ENCODE data around the gene ESR2. TPM values are rescaled to one million over a fixed set of nuclear protein-coding genes. Genes with fewer than 3 reads are reported as not detected.
"Not testable (repeated sequence)": the region's sequence is repeated elsewhere in the genome, so short reads cannot be mapped to it uniquely, and the experiment has no call there.

Gene ESR2
- polyA plus RNA-seq, 3 donors: 0.13 to 2.0 (median 0.22) TPM

DNA sequence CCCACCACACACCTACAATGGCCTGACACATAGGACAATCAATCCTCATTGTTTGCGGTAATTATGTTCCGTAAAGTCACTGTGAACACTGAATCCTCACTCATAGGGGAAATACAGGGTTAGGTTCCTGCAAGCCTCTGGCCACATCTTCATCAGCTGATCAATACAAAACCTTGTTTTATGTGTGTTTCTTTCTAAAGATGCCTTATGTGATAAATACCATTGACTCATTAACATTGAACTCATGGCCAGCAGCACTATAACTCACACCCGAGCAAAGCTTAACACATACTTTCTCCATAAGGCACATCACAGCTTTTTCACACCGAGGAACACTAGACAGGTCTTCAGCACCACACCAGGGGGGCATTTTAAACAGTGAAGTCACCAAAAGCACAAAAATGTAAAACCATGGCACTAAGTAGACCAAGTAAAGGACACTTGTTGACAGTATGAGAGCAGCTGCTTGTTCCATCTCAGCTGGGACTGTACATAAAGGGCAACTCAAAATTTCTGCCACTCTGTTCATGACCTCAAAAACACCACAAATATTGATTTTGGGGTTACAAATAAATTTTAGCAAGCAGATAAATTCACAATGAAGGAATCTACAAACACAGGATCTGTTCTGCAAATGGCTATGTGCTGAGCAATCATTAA lies 60.5 kb downstream of the ESR2 start:
- 81 to 97% (median 95%) methylated on average over 4 of the region's 4 CpGs for WGBS, 3 donors
- H3K27ac ChIP-seq (ENCODE audit: low read depth, low read length): no peak overlapping the region

DNA sequence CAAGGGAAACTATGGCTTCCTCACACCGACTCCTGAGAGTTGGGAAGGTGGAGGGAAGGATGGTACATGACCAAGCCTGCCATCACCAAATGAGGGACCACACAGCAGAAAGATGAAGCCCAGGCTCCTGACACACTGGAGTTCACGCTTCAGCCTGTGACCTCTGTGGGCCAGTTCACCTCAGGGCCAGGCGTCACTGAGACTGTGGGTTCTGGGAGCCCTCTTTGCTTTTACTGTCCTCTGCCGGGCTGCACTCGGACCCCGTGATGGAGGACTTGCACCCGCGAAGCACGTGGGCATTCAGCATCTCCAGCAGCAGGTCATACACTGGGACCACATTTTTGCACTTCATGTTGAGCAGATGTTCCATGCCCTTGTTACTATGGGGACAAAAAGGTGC lies 61.2 kb downstream of the ESR2 start:
- WGBS, 3 donors: 90 to 92% (median 91%) methylated on average over 9 of the region's 9 CpGs
- no peak overlapping the region for H3K27ac ChIP-seq (ENCODE audit: low read depth, low read length)

GRCh38 chr14:64232095-64232838 lies 61.9 kb downstream of the ESR2 start:
- no peak overlapping the region for H3K27ac ChIP-seq (ENCODE audit: low read depth, low read length)

DNA sequence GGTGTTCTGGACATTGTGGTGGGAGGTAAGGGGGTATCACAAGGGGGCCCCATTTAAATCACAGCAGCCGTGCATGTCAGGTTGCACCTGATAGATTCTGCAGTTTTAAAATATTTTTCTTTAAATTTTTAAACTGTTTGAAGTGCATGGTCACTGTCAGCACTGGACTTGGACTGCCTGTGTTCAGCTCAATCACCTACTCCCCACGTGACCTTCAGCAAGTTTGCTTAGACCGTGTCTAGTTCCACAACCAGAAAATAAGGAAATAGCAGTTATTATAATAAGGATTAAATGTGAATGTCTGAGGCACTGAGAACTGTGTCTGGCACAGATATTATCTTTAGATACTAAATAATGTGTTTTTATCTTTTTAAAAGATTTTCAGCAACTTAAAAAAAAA lies 64.7 kb downstream of the ESR2 start:
- 64 to 92% (median 86%) methylated on average over 3 of the region's 3 CpGs for WGBS, 3 donors
- no peak overlapping the region for H3K27ac ChIP-seq (ENCODE audit: low read depth, low read length)

More at GRCh38 chr14:64232095-64232838, 61.9 kb downstream of the ESR2 start:
- 74 to 84% (median 82%) methylated on average over 9 of the region's 9 CpGs for WGBS, 3 donors

- 59 to 64% (median 63%) methylated on average over 1 of the region's 1 CpG for WGBS, 3 donors
- no peak overlapping the region for H3K27ac ChIP-seq (ENCODE audit: low read depth, low read length)
These were observed 66.3 kb downstream of the ESR2 start for GRCh38 chr14:64227856-64228255.

- 61 to 88% (median 88%) methylated on average over 10 of the region's 10 CpGs for WGBS, 3 donors
These were observed 68.9 kb downstream of the ESR2 start for GRCh38 chr14:64225151-64225757.

DNA sequence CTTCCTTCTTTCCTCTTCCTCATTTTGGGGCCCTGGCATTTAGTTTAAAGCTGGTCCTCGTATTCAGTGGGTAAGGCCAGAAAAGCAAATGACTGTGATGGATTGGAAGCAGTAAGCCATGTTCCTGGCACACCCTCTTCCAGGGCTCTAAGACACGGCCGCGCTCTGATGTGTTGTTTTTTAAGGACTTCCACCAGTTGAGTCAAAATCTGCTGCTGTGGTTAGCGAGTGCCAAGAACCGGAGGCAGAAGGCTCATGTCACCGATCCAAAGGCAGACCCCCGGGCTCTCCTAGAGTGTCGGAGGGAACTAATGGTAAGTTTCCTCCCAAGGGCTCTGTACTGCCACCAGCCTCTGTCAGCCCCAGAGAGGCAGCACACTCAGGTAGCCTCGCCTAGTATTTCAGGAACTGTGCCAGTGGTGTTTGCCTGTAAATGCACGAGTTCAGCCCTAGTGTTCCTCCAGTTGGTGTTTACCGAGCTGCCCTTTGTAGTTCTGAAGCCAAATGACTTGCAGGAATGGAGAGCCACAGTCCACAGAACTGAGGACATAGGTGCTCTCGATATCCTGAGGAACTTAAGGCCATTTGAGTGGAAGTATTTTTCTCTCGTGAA lies 72.7 kb downstream of the ESR2 start:
- no peak overlapping the region for H3K27ac ChIP-seq (ENCODE audit: low read depth, low read length)
- WGBS, 3 donors: 58 to 75% (median 61%) methylated on average over 14 of the region's 14 CpGs

More at GRCh38 chr14:64225151-64225757, 68.9 kb downstream of the ESR2 start:
- no peak overlapping the region for H3K27ac ChIP-seq (ENCODE audit: low read depth, low read length)

DNA sequence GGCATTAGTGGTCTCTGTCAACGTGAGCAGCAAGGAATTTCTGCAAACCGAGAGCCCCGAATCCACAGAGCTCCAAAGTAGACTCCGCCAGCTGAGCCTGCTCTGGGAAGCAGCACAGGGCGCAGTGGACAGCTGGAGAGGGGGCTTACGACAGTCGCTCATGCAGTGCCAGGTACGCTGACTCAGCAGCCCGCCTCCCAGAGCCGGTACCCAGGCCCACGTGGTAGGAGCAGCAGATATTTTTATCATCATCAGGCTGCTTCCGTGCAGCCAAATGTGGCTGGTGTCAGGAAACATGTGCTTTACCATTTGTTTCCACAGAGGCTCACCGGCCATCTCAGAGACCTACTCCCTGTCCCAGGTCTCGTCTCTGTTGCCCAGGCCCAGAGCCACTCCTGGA lies 73.7 kb downstream of the ESR2 start:
- H3K27ac ChIP-seq (ENCODE audit: low read depth, low read length): no peak overlapping the region
- WGBS, 3 donors: 39 to 56% (median 41%) methylated on average over 14 of the region's 14 CpGs

GRCh38 chr14:64220056-64220455 lies 74.1 kb downstream of the ESR2 start:
- 58 to 73% (median 71%) methylated on average over 4 of the region's 4 CpGs for WGBS, 3 donors
- no peak overlapping the region for H3K27ac ChIP-seq (ENCODE audit: low read depth, low read length)

DNA sequence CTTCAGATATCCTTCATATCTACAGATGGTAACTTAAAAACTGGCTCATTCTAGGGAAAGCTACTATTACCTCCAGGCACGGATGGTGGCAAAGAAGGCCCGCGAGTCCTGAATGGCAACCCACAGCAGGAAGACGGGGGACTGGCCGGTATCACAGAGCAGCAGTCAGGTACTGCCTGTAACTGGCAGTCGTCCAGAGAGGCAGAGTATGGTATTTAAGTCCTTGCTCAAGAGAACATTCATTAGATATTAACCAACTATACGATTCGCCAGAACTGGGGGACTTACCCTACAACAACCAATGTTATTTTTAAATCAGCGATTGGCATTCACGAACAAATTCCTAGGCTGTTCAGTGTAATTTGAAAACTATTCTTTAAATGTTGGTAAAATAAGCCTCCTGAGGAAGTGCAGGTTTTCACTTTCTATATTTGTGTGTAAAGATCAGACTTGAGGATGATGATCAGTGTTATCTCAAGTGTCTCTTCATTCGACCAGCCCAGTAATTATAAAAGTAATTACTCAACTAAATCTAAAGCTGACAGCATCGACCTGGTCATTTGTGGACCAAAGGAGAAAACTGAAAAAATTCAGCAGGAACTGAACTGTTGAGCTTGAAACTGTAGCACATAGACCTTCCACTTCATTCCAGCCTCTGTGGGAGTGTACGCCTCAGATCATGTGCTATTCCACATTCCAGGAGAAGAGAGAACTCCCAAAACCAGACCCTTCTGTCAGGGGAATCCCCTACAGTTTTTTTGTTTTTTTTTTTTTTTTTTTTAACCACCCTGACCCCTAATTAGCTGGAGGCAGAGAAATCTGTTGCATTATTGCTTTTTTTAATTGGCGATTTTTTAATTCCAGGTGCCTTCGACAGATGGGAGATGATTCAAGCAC lies 75.6 kb downstream of the ESR2 start:
- 44 to 80% (median 77%) methylated on average over 15 of the region's 15 CpGs for WGBS, 3 donors
- H3K27ac ChIP-seq (ENCODE audit: low read depth, low read length): no peak overlapping the region

GRCh38 chr14:64217834-64218233 lies 76.3 kb downstream of the ESR2 start:
- no peak overlapping the region for H3K27ac ChIP-seq (ENCODE audit: low read depth, low read length)
- 38 to 81% (median 79%) methylated on average over 7 of the region's 7 CpGs for WGBS, 3 donors

DNA sequence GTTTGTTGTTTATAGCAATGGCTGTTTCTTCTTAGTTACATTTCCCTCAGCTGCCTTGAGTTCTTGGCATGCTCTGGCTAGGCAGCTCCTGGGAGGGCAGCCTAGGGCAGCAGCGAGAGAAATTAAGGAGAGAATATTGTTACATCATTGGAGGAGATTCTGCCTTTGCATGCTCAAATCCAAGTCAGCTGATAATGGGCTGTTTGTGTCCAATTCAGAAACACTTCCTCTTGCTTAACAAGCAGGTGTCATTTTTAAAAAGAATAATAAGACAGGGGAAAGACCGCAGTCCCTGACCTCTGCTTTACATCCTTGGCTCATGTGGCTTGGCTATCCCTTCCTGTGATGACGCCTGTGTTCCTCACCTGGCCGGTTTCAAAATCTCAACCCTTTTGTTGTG lies 76.9 kb downstream of the ESR2 start:
- WGBS, 3 donors: 35 to 59% (median 57%) methylated on average over 4 of the region's 4 CpGs
- no peak overlapping the region for H3K27ac ChIP-seq (ENCODE audit: low read depth, low read length)

GRCh38 chr14:64215978-64216377 lies 78.2 kb downstream of the ESR2 start:
- WGBS, 3 donors: 64 to 95% (median 95%) methylated on average over 13 of the region's 13 CpGs
- no peak overlapping the region for H3K27ac ChIP-seq (ENCODE audit: low read depth, low read length)

- no peak overlapping the region for H3K27ac ChIP-seq (ENCODE audit: low read depth, low read length)
- WGBS, 3 donors: 52 to 98% (median 96%) methylated on average over 10 of the region's 10 CpGs
These were observed 78.9 kb downstream of the ESR2 start for GRCh38 chr14:64215274-64215673.

GRCh38 chr14:64213853-64214570 lies 80.2 kb downstream of the ESR2 start:
- WGBS, 3 donors: 41 to 94% (median 91%) methylated on average over 15 of the region's 15 CpGs
- H3K27ac ChIP-seq (ENCODE audit: low read depth, low read length): no peak overlapping the region

- WGBS, 3 donors: 77 to 92% (median 88%) methylated on average over 5 of the region's 5 CpGs
- H3K27ac ChIP-seq (ENCODE audit: low read depth, low read length): no peak overlapping the region
These were observed 81.1 kb downstream of the ESR2 start for GRCh38 chr14:64213086-64213485.

DNA sequence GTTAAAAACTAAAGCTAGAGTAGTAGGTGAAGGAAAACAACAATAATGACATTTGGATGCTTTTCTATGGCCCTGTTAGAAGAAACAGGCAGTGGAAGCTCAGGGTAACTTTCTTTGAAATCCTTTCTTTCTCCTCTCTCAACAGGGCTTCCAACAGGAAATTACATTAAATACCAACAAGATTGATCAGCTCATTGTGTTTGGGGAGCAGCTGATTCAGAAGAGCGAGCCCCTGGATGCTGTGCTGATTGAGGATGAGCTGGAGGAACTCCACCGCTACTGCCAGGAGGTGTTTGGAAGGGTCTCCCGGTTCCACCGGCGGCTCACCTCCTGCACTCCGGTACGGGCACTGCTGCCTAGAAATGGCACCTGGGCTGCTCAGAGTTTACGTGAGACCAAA lies 81.5 kb downstream of the ESR2 start:
- H3K27ac ChIP-seq (ENCODE audit: low read depth, low read length): no peak overlapping the region
- WGBS, 3 donors: 96 to 97% (median 96%) methylated on average over 8 of the region's 8 CpGs

DNA sequence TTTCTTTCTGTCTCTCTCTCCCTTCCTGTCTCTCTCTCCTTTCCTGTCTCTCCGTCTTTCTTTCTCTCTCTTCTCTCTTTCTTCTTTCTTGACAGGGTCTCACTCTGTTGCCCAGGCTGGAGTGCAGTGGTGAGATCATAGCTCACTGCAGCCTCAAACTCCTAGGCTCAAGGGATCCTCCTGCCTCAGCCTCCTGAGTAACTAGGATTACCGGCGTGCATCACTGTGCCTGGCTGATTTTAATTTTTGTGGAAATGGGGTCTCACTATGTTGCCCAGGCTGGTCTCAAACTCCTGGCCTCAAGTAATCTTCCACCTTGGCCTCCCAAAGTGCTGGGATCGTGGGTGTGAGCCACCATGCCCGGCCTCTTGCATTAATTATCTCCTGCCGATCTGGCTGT lies 83.3 kb downstream of the ESR2 start:
- 84 to 88% (median 87%) methylated on average over 6 of the region's 6 CpGs for whole genome bisulfite sequencing, 3 donors

More for the DNA sequence above, 83.3 kb downstream of the ESR2 start:
- H3K27ac ChIP-seq (ENCODE audit: low read depth, low read length): not testable (repeated sequence)
